ENCODE results near the gene SPATA2. TPM values are rescaled to one million over a fixed set of nuclear protein-coding genes. Genes with fewer than 3 reads are reported as not detected.
"Not testable (repeated sequence)": the region's sequence is repeated elsewhere in the genome, so short reads cannot be mapped to it uniquely, and the experiment has no call there.

SPATA2 gene
- total and polyA plus RNA-seq, 5 donors from 2014 or later = 2.1 to 19.1 (median 3.4) TPM

DNA sequence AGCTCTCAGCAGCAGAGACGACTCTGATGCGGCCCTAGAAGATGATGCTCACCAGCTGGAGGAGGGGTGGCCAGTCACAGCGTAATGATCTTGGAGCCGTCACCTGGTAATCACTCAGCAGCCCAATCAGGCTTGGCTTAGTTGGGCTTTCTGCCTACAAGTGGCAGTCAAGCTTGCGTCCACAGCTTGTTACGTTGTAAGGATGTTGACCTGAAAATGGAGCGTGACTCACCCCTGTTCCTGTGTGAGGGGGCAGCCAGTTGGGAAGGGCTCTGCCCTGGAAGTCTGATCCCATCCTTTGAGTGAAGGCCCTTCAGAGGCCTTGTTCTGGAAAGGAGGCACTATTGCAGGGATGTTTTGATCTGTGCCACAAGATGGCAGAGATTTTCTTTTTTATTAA is 49.8 kb downstream of the SPATA2 start:
- peaks cover 0 to 2% (median 0%) of the 10 kb centered on the region in 7 donors for H3K9me3 Mint-ChIP-seq
- Histone ChIP-seq H3K27me3 (ENCODE audit: control insufficient read depth, insufficient read depth, low read length) (no peaks in the 10 kb centered on the region), H3K9me3 (ENCODE audit: control insufficient read depth in 2 of 2, low read length in 2 of 2) (no peaks in the 10 kb centered on the region), H3K36me3 (ENCODE audit: control insufficient read depth, insufficient read depth, low read length) (peaks cover 78% of the 10 kb centered on the region), H3K27ac (ENCODE audit: insufficient read depth, low read length, poor library complexity, severe bottlenecking) (no peak overlapping the region), H3K4me1 (ENCODE audit: control insufficient read depth, insufficient read depth, low read length, poor library complexity, severe bottlenecking) (no peaks in the 10 kb centered on the region), H3K4me3 (ENCODE audit: low read depth, low read length) (no peak overlapping the region)
- H3K27ac Mint-ChIP-seq = no peak overlapping the region
- peaks cover 0 to 7% (median 5%) of the 10 kb centered on the region in 4 donors for H3K4me1 Mint-ChIP-seq
- peaks cover 47% of the 10 kb centered on the region for H3K36me3 Mint-ChIP-seq
- ATAC-seq (ENCODE audit: low read depth in 2 of 2) = no peak
- no peaks in the 10 kb centered on the region for H3K27me3 Mint-ChIP-seq
- no peak for DNase-seq
- no peak overlapping the region for H3K4me3 Mint-ChIP-seq

GRCh38 chr20:49863666-49864065 is 51.7 kb downstream of the SPATA2 start:
- Histone ChIP-seq H3K4me1 (ENCODE audit: control insufficient read depth, insufficient read depth, low read length, poor library complexity, severe bottlenecking) (no peaks in the 10 kb centered on the region), H3K9me3 (ENCODE audit: control insufficient read depth in 2 of 2, low read length in 2 of 2) (no peaks in the 10 kb centered on the region), H3K4me3 (ENCODE audit: low read depth, low read length) (no peak overlapping the region), H3K27ac (ENCODE audit: insufficient read depth, low read length, poor library complexity, severe bottlenecking) (no peak overlapping the region), H3K36me3 (ENCODE audit: control insufficient read depth, insufficient read depth, low read length) (peaks cover 77% of the 10 kb centered on the region), H3K27me3 (ENCODE audit: control insufficient read depth, insufficient read depth, low read length) (no peaks in the 10 kb centered on the region)
- Mint-ChIP-seq H3K4me3 (no peak overlapping the region), H3K9me3 (no peaks in the 10 kb centered on the region), H3K36me3 (peaks cover 41% of the 10 kb centered on the region), H3K27ac (no peak overlapping the region), H3K27me3 (no peaks in the 10 kb centered on the region), H3K4me1 (peaks cover 0 to 7% (median 5%) of the 10 kb centered on the region in 4 donors)
- DNase-seq = no peak
- ATAC-seq (ENCODE audit: low read depth in 2 of 2) = no peak

- Histone ChIP-seq H3K27ac (ENCODE audit: insufficient read depth, low read length, poor library complexity, severe bottlenecking) (no peak overlapping the region), H3K4me1 (ENCODE audit: control insufficient read depth, insufficient read depth, low read length, poor library complexity, severe bottlenecking) (no peaks in the 10 kb centered on the region), H3K27me3 (ENCODE audit: control insufficient read depth, insufficient read depth, low read length) (no peaks in the 10 kb centered on the region), H3K4me3 (ENCODE audit: low read depth, low read length) (no peak overlapping the region), H3K36me3 (ENCODE audit: control insufficient read depth, insufficient read depth, low read length) (peaks cover 74% of the 10 kb centered on the region), H3K9me3 (ENCODE audit: control insufficient read depth in 2 of 2, low read length in 2 of 2) (no peaks in the 10 kb centered on the region)
- peaks cover 41% of the 10 kb centered on the region for H3K36me3 Mint-ChIP-seq
- no peak for DNase-seq
- peak overlapping the region in 1 of 3 donors; percentile 34 for H3K27ac Mint-ChIP-seq
- no peaks in the 10 kb centered on the region for H3K9me3 Mint-ChIP-seq
- no peaks in the 10 kb centered on the region for H3K27me3 Mint-ChIP-seq
- peaks cover 0 to 7% (median 5%) of the 10 kb centered on the region in 4 donors for H3K4me1 Mint-ChIP-seq
- H3K4me3 Mint-ChIP-seq = no peak overlapping the region
- no peak for ATAC-seq (ENCODE audit: low read depth in 2 of 2)
Observed at GRCh38 chr20:49862607-49863200, 52.6 kb downstream of the SPATA2 start.

DNA sequence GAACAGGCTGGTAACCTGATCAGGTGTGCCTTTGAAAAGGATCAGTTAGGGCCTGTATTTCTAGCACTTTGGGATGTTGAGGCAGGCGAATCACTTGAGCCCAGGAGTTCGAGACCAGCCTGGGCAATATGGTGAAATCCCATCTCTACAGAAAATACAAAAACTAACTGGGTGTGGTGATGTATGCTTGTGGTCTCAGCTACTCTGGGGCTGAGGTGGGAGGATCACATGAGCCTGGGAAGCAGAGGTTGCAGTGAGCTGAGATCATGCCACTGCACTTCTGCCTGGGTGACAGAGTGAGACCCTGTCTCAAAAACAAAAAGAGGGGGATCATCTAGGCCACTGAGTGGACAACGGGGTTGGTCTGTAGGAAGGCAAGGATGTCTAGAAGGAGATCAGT is 54.1 kb downstream of the SPATA2 start:
- H3K36me3 Mint-ChIP-seq = peaks cover 37% of the 10 kb centered on the region
- not testable (repeated sequence) for H3K27me3 Mint-ChIP-seq

DNA sequence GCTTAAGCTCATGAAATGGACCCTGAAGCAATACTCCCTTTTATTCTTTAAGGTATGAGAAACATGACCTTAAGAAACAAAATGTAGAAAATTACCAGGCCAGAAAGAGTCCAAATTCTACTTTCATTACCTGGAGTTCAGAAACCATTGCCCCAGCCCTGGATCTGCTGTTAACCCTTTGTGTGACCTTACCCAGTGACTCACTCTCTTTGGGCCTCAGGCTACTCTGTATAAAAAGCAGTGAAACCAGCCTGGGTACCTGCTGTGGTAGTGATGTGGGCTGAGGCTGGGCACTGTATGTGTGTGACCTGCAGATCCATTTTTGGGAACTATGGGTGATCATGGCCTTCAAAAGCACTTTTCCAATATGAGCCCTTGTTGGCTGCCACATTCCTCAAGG is 55.5 kb downstream of the SPATA2 start:
- H3K27me3 Mint-ChIP-seq = no peaks in the 10 kb centered on the region
- no peak overlapping the region for H3K27ac ChIP-seq (ENCODE audit: insufficient read depth, low read length, poor library complexity, severe bottlenecking)
- H3K4me3 Mint-ChIP-seq = peak overlapping the region in 1 of 4 donors; percentile 63
- H3K4me1 ChIP-seq (ENCODE audit: control insufficient read depth, insufficient read depth, low read length, poor library complexity, severe bottlenecking) = no peaks in the 10 kb centered on the region
- peaks cover 0 to 7% (median 3%) of the 10 kb centered on the region in 4 donors for H3K4me1 Mint-ChIP-seq
- no peaks in the 10 kb centered on the region for H3K27me3 ChIP-seq (ENCODE audit: control insufficient read depth, insufficient read depth, low read length)
- H3K36me3 ChIP-seq (ENCODE audit: control insufficient read depth, insufficient read depth, low read length) = peaks cover 68% of the 10 kb centered on the region
- DNase-seq = no peak
- H3K27ac Mint-ChIP-seq = peak overlapping the region in 1 of 3 donors; percentile 23
- H3K9me3 ChIP-seq (ENCODE audit: control insufficient read depth in 2 of 2, low read length in 2 of 2) = no peaks in the 10 kb centered on the region
- H3K4me3 ChIP-seq (ENCODE audit: low read depth, low read length) = no peak overlapping the region
- ATAC-seq (ENCODE audit: low read depth in 2 of 2) = no peak
- H3K9me3 Mint-ChIP-seq = no peaks in the 10 kb centered on the region
- peaks cover 38% of the 10 kb centered on the region for H3K36me3 Mint-ChIP-seq

More for the DNA sequence above, 54.1 kb downstream of the SPATA2 start:
- H3K27me3 ChIP-seq (ENCODE audit: control insufficient read depth, insufficient read depth, low read length); H3K27ac ChIP-seq (ENCODE audit: insufficient read depth, low read length, poor library complexity, severe bottlenecking); H3K4me3 Mint-ChIP-seq; ATAC-seq (ENCODE audit: low read depth in 2 of 2); DNase-seq; H3K4me3 ChIP-seq (ENCODE audit: low read depth, low read length); H3K9me3 Mint-ChIP-seq; H3K4me1 ChIP-seq (ENCODE audit: control insufficient read depth, insufficient read depth, low read length, poor library complexity, severe bottlenecking); H3K9me3 ChIP-seq (ENCODE audit: control insufficient read depth in 2 of 2, low read length in 2 of 2); H3K4me1 Mint-ChIP-seq: not testable (repeated sequence)
- peaks cover 70% of the 10 kb centered on the region for H3K36me3 ChIP-seq (ENCODE audit: control insufficient read depth, insufficient read depth, low read length)
- peak overlapping the region; percentile 67 to 93 (median 71) for H3K27ac Mint-ChIP-seq

GRCh38 chr20:49859011-49859410 is 56.3 kb downstream of the SPATA2 start:
- DNase-seq (no peak), ATAC-seq (ENCODE audit: low read depth in 2 of 2) (no peak)
- Mint-ChIP-seq H3K27ac (peak overlapping the region in 1 of 3 donors; percentile 7), H3K36me3 (peaks cover 35% of the 10 kb centered on the region), H3K4me3 (no peak overlapping the region), H3K4me1 (peaks cover 0 to 9% (median 5%) of the 10 kb centered on the region in 4 donors), H3K27me3 (no peaks in the 10 kb centered on the region), H3K9me3 (no peaks in the 10 kb centered on the region)
- H3K36me3 ChIP-seq (ENCODE audit: control insufficient read depth, insufficient read depth, low read length) = peaks cover 60% of the 10 kb centered on the region
- H3K4me3 ChIP-seq (ENCODE audit: low read depth, low read length) = no peak overlapping the region
- no peaks in the 10 kb centered on the region for H3K4me1 ChIP-seq (ENCODE audit: control insufficient read depth, insufficient read depth, low read length, poor library complexity, severe bottlenecking)
- H3K27me3 ChIP-seq (ENCODE audit: control insufficient read depth, insufficient read depth, low read length) = no peaks in the 10 kb centered on the region
- H3K9me3 ChIP-seq (ENCODE audit: control insufficient read depth in 2 of 2, low read length in 2 of 2) = no peaks in the 10 kb centered on the region
- no peak overlapping the region for H3K27ac ChIP-seq (ENCODE audit: insufficient read depth, low read length, poor library complexity, severe bottlenecking)

- Histone ChIP-seq H3K27ac (ENCODE audit: insufficient read depth, low read length, poor library complexity, severe bottlenecking) (no peak overlapping the region), H3K27me3 (ENCODE audit: control insufficient read depth, insufficient read depth, low read length) (no peaks in the 10 kb centered on the region), H3K4me1 (ENCODE audit: control insufficient read depth, insufficient read depth, low read length, poor library complexity, severe bottlenecking) (no peaks in the 10 kb centered on the region), H3K9me3 (ENCODE audit: control insufficient read depth in 2 of 2, low read length in 2 of 2) (no peaks in the 10 kb centered on the region), H3K4me3 (ENCODE audit: low read depth, low read length) (no peak overlapping the region), H3K36me3 (ENCODE audit: control insufficient read depth, insufficient read depth, low read length) (peaks cover 63% of the 10 kb centered on the region)
- no peak for DNase-seq
- no peaks in the 10 kb centered on the region for H3K9me3 Mint-ChIP-seq
- no peak overlapping the region for H3K4me3 Mint-ChIP-seq
- no peaks in the 10 kb centered on the region for H3K27me3 Mint-ChIP-seq
- ATAC-seq (ENCODE audit: low read depth in 2 of 2) = no peak
- peaks cover 0 to 9% (median 5%) of the 10 kb centered on the region in 4 donors for H3K4me1 Mint-ChIP-seq
- H3K36me3 Mint-ChIP-seq = peaks cover 35% of the 10 kb centered on the region
- H3K27ac Mint-ChIP-seq = no peak overlapping the region
Observed at GRCh38 chr20:49858076-49858585, 57.2 kb downstream of the SPATA2 start.

DNA sequence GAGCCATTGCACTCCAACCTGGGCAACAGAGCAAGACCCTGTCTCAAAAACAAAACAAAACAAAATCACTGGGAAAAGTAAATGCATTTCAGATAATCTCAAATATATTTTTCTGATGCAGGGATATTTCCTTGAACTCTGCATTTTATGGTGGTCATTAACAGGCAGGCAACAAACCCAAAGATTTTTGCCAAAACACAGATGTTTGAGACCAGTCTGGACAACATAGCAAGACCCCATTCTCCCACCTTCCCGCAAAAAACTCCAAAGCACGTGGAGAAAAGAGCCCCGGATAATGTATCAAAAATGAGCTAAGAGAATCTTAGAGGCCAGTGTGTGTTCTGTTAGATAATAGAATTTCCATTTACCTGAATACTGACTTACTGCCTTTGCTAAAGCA is 58.4 kb downstream of the SPATA2 start:
- H3K36me3 ChIP-seq (ENCODE audit: control insufficient read depth, insufficient read depth, low read length) = peaks cover 61% of the 10 kb centered on the region
- no peak overlapping the region for H3K27ac ChIP-seq (ENCODE audit: insufficient read depth, low read length, poor library complexity, severe bottlenecking)
- H3K9me3 ChIP-seq (ENCODE audit: control insufficient read depth in 2 of 2, low read length in 2 of 2) = no peaks in the 10 kb centered on the region
- Mint-ChIP-seq H3K4me1 (peaks cover 0 to 10% (median 4%) of the 10 kb centered on the region in 4 donors), H3K27ac (peak overlapping the region in 1 of 3 donors; percentile 31), H3K27me3 (no peaks in the 10 kb centered on the region), H3K4me3 (no peak overlapping the region), H3K36me3 (peaks cover 35% of the 10 kb centered on the region), H3K9me3 (no peaks in the 10 kb centered on the region)
- H3K4me1 ChIP-seq (ENCODE audit: control insufficient read depth, insufficient read depth, low read length, poor library complexity, severe bottlenecking) = no peaks in the 10 kb centered on the region
- ATAC-seq (ENCODE audit: low read depth in 2 of 2) (no peak), DNase-seq (no peak)
- H3K4me3 ChIP-seq (ENCODE audit: low read depth, low read length) = no peak overlapping the region
- H3K27me3 ChIP-seq (ENCODE audit: control insufficient read depth, insufficient read depth, low read length) = no peaks in the 10 kb centered on the region

Data from CD4-positive, CD25-positive, alpha-beta regulatory T cell (primary cell).